Motor neuron (in vitro differentiated cells): Measurements from ENCODE around the gene ST3GAL4. TPM values are rescaled to one million over a fixed set of nuclear protein-coding genes. Genes with fewer than 3 reads are reported as not detected.

Experiments
- total RNA-seq, 8 experiments: library from RNA; unstranded; fragments of 300-600 nt; gene quantifications; 2 replicates each; pipeline versions ENCODE4 v1.2.3 to v1.2.4, GENCODE V29; 2022

The ST3GAL4 gene
- total RNA-seq, 8 experiments from 2014 or later: 5.6 to 98.9 (median 11.3) TPM

Other genes with a start within 250 kb of the ST3GAL4 start
- gene RPUSD4, start 144.0 kb upstream of the ST3GAL4 start, total RNA-seq: 10 to 100 TPM; 14.1 to 41.3 (median 22.3) TPM
- 10 to 100 TPM; 11.1 to 27.1 (median 19.9) TPM for gene FAM118B, start 143.9 kb upstream of the ST3GAL4 start, total RNA-seq
- 100 to 1,000 TPM in 1 of 8 experiments, 10 to 100 TPM in 7; 36.2 to 108 (median 56.0) TPM for gene SRPRA, start 86.8 kb upstream of the ST3GAL4 start, total RNA-seq
- gene FOXRED1, start 86.5 kb upstream of the ST3GAL4 start, total RNA-seq: 10 to 100 TPM; 15.4 to 43.9 (median 30.9) TPM
- gene TIRAP, start 72.6 kb upstream of the ST3GAL4 start, total RNA-seq: 10 to 100 TPM in 2 of 8 experiments, 1 to 10 TPM in 6; 2.1 to 11.7 (median 4.5) TPM
- gene DCPS, start 51.6 kb upstream of the ST3GAL4 start, total RNA-seq: 10 to 100 TPM in 5 of 8 experiments, 1 to 10 TPM in 3; 6.2 to 54.8 (median 12.4) TPM